HG02840 (cell line): ENCODE results near the gene RNF13.
A peak's percentile ranks its signal among the peaks of the same experiment; 100 is the strongest.
"Not testable (repeated sequence)": the region's sequence is repeated elsewhere in the genome, so short reads cannot be mapped to it uniquely, and the experiment has no call there.

Experiments
- ATAC-seq: cut with Tn5 transposase; IDR thresholded peaks from one replicate; pipeline ENCODE4 v1.9.1; 2021; ENCODE audit warnings: mild to moderate bottlenecking, moderate library complexity, moderate number of reproducible peaks; ENCODE audit not compliant: unreplicated experiment, low FRiP score

Gene RNF13

GRCh38 chr3:149800693-149801092, 12.3 kb upstream of the RNF13 start:
- no peak for ATAC-seq

- no peak for ATAC-seq
These were observed 11.8 kb upstream of the RNF13 start for GRCh38 chr3:149801195-149801594.

GRCh38 chr3:149801639-149802038, 11.4 kb upstream of the RNF13 start:
- no peak for ATAC-seq

GRCh38 chr3:149806171-149806778, 6.7 kb upstream of the RNF13 start:
- no peak for ATAC-seq

- ATAC-seq: no peak
These were observed 4.7 kb upstream of the RNF13 start for GRCh38 chr3:149808209-149808829.

- ATAC-seq: no peak
These were observed 3.3 kb upstream of the RNF13 start for GRCh38 chr3:149809699-149810098.

GRCh38 chr3:149810846-149811245, 2.2 kb upstream of the RNF13 start:
- ATAC-seq: no peak

- ATAC-seq: no peak
These were observed 830 bp upstream of the RNF13 start for GRCh38 chr3:149812165-149812605.

GRCh38 chr3:149813367-149814281, 609 bp downstream of the RNF13 start:
- ATAC-seq: peak; percentile 17

- no peak for ATAC-seq
These were observed 2.3 kb downstream of the RNF13 start for GRCh38 chr3:149815321-149815720.

GRCh38 chr3:149815728-149816127, 2.7 kb downstream of the RNF13 start:
- no peak for ATAC-seq

- ATAC-seq: no peak
These were observed 3.3 kb downstream of the RNF13 start for GRCh38 chr3:149816311-149816710.

GRCh38 chr3:149816986-149817385, 4.0 kb downstream of the RNF13 start:
- ATAC-seq: no peak

GRCh38 chr3:149819432-149819831, 6.4 kb downstream of the RNF13 start:
- ATAC-seq: no peak

GRCh38 chr3:149820183-149820582, 7.2 kb downstream of the RNF13 start:
- no peak for ATAC-seq

- no peak for ATAC-seq
These were observed 13.6 kb downstream of the RNF13 start for GRCh38 chr3:149826636-149827035.

- no peak for ATAC-seq
These were observed 15.4 kb downstream of the RNF13 start for GRCh38 chr3:149828390-149828789.

GRCh38 chr3:149829631-149830030, 16.6 kb downstream of the RNF13 start:
- not testable (repeated sequence) for ATAC-seq

GRCh38 chr3:149830902-149831301, 17.9 kb downstream of the RNF13 start:
- ATAC-seq: no peak

- no peak for ATAC-seq
These were observed 18.3 kb downstream of the RNF13 start for GRCh38 chr3:149831321-149831720.

GRCh38 chr3:149832086-149832485, 19.1 kb downstream of the RNF13 start:
- no peak for ATAC-seq
